Common myeloid progenitor, CD34-positive (primary cell): ENCODE results near the gene ANKRD22.

Experiments
- CTCF ChIA-PET: fragments of 350-600 bp; sonication (Branson Sonifier 250); formaldehyde crosslinking; loops from one replicate; lab custom pipeline; 2021; ENCODE audit warnings: antibody characterized with exemption; lab: Charles Lee
- POLR2A ChIA-PET: fragments of 350-600 bp; sonication (Branson Sonifier 250); formaldehyde crosslinking; loops from one replicate; lab custom pipeline; 2021; ENCODE audit warnings: antibody characterized with exemption; lab: Charles Lee
- DNase-seq, 3 donors: peaks; one replicate each; pipeline versions ENCODE4 v3.0.0 to v3.0.0-alpha.2; 2013
- H3K27ac ChIP-seq, 2 experiments: 1 replicate in 1 of 2; 2 replicates in 1 of 2; pipeline ENCODE4 v1.7.0; 2013; ENCODE audit warnings: inconsistent platforms in 2 of 2, low read length in 2 of 2, mild to moderate bottlenecking in 2 of 2, low read depth in 1 of 2, moderate library complexity in 1 of 2; ENCODE audit not compliant: severe bottlenecking in 2 of 2, insufficient read depth in 1 of 2, poor library complexity in 1 of 2
- H3K27me3 ChIP-seq, 5 experiments: replicated peaks in 2 of 5; 1 replicate in 3 of 5; 2 replicates in 2 of 5; pipeline versions ENCODE4 v1.6.1 to v1.7.0; 2013; ENCODE audit warnings: low read length in 4 of 5, mild to moderate bottlenecking in 2 of 5, moderate library complexity in 2 of 5, inconsistent platforms in 1 of 5; ENCODE audit not compliant: insufficient read depth in 5 of 5, control insufficient read depth in 4 of 5
- H3K36me3 ChIP-seq, 4 experiments: 1 replicate in 2 of 4; 2 replicates in 2 of 4; pipeline versions ENCODE4 v1.6.1 to v1.7.0; 2013; ENCODE audit warnings: low read length in 3 of 4, control low read depth in 1 of 4, mild to moderate bottlenecking in 1 of 4; ENCODE audit not compliant: control insufficient read depth in 4 of 4, insufficient read depth in 4 of 4
- H3K4me1 ChIP-seq, 4 experiments: 1 replicate in 3 of 4; 2 replicates in 1 of 4; pipeline versions ENCODE4 v1.6.1 to v1.7.1; 2013; ENCODE audit warnings: low read length in 3 of 4, mild to moderate bottlenecking in 3 of 4, control low read depth in 1 of 4, inconsistent platforms in 1 of 4, moderate library complexity in 1 of 4; ENCODE audit not compliant: control insufficient read depth in 4 of 4, insufficient read depth in 4 of 4; ENCODE audit errors: control extremely low read depth in 1 of 4
- H3K4me3 ChIP-seq, 7 experiments: 1 replicate in 4 of 7; 2 replicates in 3 of 7; pipeline versions ENCODE4 v1.5.1 to v1.7.0; 2013; ENCODE audit warnings: mild to moderate bottlenecking in 7 of 7, low read length in 6 of 7, moderate library complexity in 6 of 7, inconsistent platforms in 2 of 7, low read depth in 2 of 7, control low read depth in 1 of 7; ENCODE audit not compliant: insufficient read depth in 4 of 7, control insufficient read depth in 1 of 7; ENCODE audit errors: extremely low read depth in 1 of 7
- H3K9me3 ChIP-seq, 5 experiments: 1 replicate in 4 of 5; 2 replicates in 1 of 5; pipeline versions ENCODE4 v1.6.1 to v1.7.1; 2013; ENCODE audit warnings: low read length in 4 of 5, mild to moderate bottlenecking in 2 of 5, inconsistent platforms in 1 of 5, low read depth in 1 of 5, moderate library complexity in 1 of 5; ENCODE audit not compliant: control insufficient read depth in 4 of 5, insufficient read depth in 2 of 5; ENCODE audit errors: control extremely low read depth in 1 of 5
- WGBS: methylation state at CpG from one replicate; pipeline ENCODE4 v1.1.5; 2013; ENCODE audit not compliant: insufficient coverage; 5-methylcytosine and 5-hydroxymethylcytosine counted together

Gene ANKRD22

GRCh38 chr10:88893611-88894010 lies 42.0 kb upstream of the ANKRD22 start:
- H3K4me1 ChIP-seq: peaks cover 3 to 12% (median 7%) of the 10 kb centered on the region in 4 experiments
- H3K27ac ChIP-seq: no peak overlapping the region
- POLR2A ChIA-PET: no interaction called here
- H3K9me3 ChIP-seq: no peaks in the 10 kb centered on the region
- H3K27me3 ChIP-seq: no peaks in the 10 kb centered on the region
- DNase-seq: no peak
- WGBS: 100% methylated on average over 2 of the region's 3 CpGs
- H3K4me3 ChIP-seq: no peak overlapping the region
- peaks cover 0 to 9% (median 4%) of the 10 kb centered on the region in 4 experiments for H3K36me3 ChIP-seq
- CTCF ChIA-PET: interaction anchor here (1.9 kb wide), 1 partner anchor 14 kb away, joined by 5 read pairs; no protein-coding TSS in a partner anchor

GRCh38 chr10:88892222-88892967 lies 40.8 kb upstream of the ANKRD22 start:
- CTCF ChIA-PET: interaction anchor here (2.2 kb wide), 1 partner anchor 9 kb away, joined by 11 read pairs; no protein-coding TSS in a partner anchor
- H3K9me3 ChIP-seq: no peaks in the 10 kb centered on the region
- H3K27ac ChIP-seq: no peak overlapping the region
- WGBS: no CpG with 5 or more reads among the region's 2 CpGs
- no peak overlapping the region for H3K4me3 ChIP-seq
- peaks cover 0 to 9% (median 4%) of the 10 kb centered on the region in 4 experiments for H3K36me3 ChIP-seq
- peaks cover 3 to 12% (median 8%) of the 10 kb centered on the region in 4 experiments for H3K4me1 ChIP-seq
- no peak for DNase-seq
- H3K27me3 ChIP-seq: no peaks in the 10 kb centered on the region
- POLR2A ChIA-PET: no interaction called here

DNA sequence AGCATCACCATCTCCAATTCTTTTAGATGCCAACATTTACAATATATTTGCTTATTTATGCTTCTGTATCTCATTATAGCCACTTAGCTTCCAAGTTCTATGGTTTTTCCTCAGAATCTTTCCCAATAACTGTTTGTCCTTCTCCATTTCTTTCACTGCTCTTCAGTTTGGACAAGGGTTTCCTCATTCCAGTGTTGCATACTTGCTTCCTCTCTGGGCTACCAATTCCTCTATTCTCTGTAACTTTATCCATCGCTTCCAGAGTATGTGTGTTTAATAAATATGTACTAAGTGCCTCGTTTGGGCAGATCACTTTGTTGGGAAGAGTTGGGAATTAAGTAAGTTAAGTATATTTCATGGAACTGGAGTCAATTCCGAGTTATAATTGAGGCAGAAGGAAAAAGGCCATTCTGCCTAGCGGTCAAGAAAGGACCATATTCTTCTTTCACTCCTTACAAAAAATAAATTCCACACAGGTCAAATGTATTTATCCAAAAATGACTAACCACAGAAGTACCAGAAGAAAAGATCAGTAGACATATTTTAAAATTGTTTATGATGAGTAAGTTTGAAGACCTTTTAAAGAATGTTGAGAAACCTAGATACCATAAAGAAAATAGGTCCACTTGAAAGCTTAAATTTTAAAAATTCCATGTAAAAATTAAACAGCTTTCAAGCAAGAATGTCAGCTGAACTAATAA lies 39.2 kb upstream of the ANKRD22 start:
- no peak overlapping the region for H3K27ac ChIP-seq
- DNase-seq: no peak
- WGBS: no CpG with 5 or more reads among the region's 4 CpGs
- ChIA-PET POLR2A (no interaction called here), CTCF (interaction anchor here (2.2 kb wide), 1 partner anchor 10 kb away, joined by 11 read pairs; no protein-coding TSS in a partner anchor)
- H3K4me1 ChIP-seq: peaks cover 0 to 6% (median 3%) of the 10 kb centered on the region in 4 experiments
- H3K9me3 ChIP-seq: no peaks in the 10 kb centered on the region
- H3K36me3 ChIP-seq: peaks cover 0 to 9% (median 4%) of the 10 kb centered on the region in 4 experiments
- H3K4me3 ChIP-seq: no peak overlapping the region
- no peaks in the 10 kb centered on the region for H3K27me3 ChIP-seq

- Histone ChIP-seq H3K9me3 (no peaks in the 10 kb centered on the region), H3K4me3 (no peak overlapping the region), H3K36me3 (peaks cover 0 to 7% (median 3%) of the 10 kb centered on the region in 4 experiments), H3K27me3 (no peaks in the 10 kb centered on the region), H3K4me1 (peaks cover 0 to 6% (median 3%) of the 10 kb centered on the region in 4 experiments), H3K27ac (no peak overlapping the region)
- CTCF ChIA-PET: interaction anchor here (0.8 kb wide), 1 partner anchor 54 kb away, joined by 4 read pairs; no protein-coding TSS in a partner anchor
- POLR2A ChIA-PET: no interaction called here
- DNase-seq: no peak
- no CpG with 5 or more reads among the region's 1 CpG for WGBS
Observed at GRCh38 chr10:88889559-88890337, 38.1 kb upstream of the ANKRD22 start.

DNA sequence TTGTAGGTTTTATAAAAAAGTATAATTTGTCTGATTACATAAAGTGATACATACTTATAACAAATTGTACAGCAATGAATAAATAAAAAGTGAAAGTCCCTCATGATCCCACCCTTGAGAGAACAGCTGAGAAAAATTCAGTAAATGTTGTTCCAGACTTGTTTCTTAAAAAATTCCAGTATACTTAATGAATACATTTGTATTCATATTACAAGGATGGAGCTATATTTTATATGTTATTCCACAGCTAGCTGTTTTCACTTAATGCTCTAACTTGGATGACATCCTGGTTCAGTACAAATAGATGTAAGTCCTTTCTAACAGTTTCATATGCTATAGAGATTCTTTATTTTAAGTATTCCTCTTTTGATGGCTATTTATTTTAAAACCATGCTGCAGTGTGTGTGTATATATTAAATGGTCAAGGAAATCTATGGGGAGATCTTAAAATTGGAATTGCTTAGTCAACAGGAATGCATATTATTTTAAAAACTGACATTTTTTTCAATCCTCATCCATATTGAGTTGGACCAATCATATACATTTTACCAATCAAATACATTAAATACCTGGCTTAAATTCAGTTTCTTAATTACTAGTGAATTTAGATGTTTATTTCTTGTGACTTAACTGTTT lies 37.3 kb upstream of the ANKRD22 start:
- Histone ChIP-seq H3K36me3 (peaks cover 0 to 3% (median 2%) of the 10 kb centered on the region in 4 experiments), H3K4me1 (peaks cover 0 to 6% (median 2%) of the 10 kb centered on the region in 4 experiments), H3K4me3 (no peak overlapping the region), H3K27me3 (no peaks in the 10 kb centered on the region), H3K9me3 (no peaks in the 10 kb centered on the region), H3K27ac (no peak overlapping the region)
- no peak for DNase-seq
- POLR2A ChIA-PET: no interaction called here
- CTCF ChIA-PET: interaction anchor here (1.6 to 4.3 kb wide), 2 partner anchors 11 to 53 kb away, joined by 6 to 16 read pairs; no protein-coding TSS in a partner anchor

DNA sequence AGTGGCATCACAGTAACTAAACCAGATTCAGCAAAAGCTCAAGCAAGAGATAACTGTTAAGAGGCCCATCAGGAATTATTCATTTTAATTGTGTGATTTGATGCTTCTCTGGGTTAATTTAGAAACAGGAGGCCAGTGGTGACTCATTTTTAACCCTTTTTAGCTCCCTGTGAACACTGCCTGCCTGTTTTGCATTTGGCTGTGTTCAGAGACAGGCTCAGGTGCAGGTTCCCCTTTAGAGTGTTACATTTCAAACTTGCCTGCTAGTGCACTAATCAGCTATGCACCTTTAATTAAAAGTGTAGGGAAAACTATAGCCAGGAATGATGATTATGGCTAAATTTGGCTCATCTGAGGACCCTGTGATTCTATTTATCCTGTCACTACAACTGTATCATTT lies 34.9 kb upstream of the ANKRD22 start:
- Histone ChIP-seq H3K27me3 (no peaks in the 10 kb centered on the region), H3K9me3 (no peaks in the 10 kb centered on the region), H3K4me3 (no peak overlapping the region), H3K27ac (no peak overlapping the region), H3K4me1 (peaks cover 8 to 17% (median 15%) of the 10 kb centered on the region in 4 experiments), H3K36me3 (peaks cover 0 to 3% (median under 1%) of the 10 kb centered on the region in 4 experiments)
- CTCF ChIA-PET: interaction anchor here (0.6 to 4.3 kb wide), 3 partner anchors 9 to 102 kb away, joined by 3 to 16 read pairs (median 5); no protein-coding TSS in a partner anchor
- peak in 2 of 3 donors; percentile 43 to 50 for DNase-seq
- POLR2A ChIA-PET: no interaction called here
